ENCODE results near the gene NLRC5.

Gene NLRC5

GRCh38 chr16:56950455-56950854, 38.9 kb upstream of the NLRC5 start:
- no peak for DNase-seq (ENCODE audit: low read depth)
- no peak for TF ChIP-seq CTCF (conservative IDR thresholded peaks at IDR 0.05; ENCODE audit: low read depth, low read length)
- H3K4me3 ChIP-seq (ENCODE audit: low read length): no peak overlapping the region

- peak; percentile 70 for TF ChIP-seq CTCF (conservative IDR thresholded peaks at IDR 0.05; ENCODE audit: low read depth, low read length)
- no peak for DNase-seq (ENCODE audit: low read depth)
- no peak overlapping the region for H3K4me3 ChIP-seq (ENCODE audit: low read length)
Measured at GRCh38 chr16:56950881-56951771, 38.2 kb upstream of the NLRC5 start.

- DNase-seq (ENCODE audit: low read depth): no peak
- no peak overlapping the region for H3K4me3 ChIP-seq (ENCODE audit: low read length)
- no peak for TF ChIP-seq CTCF (conservative IDR thresholded peaks at IDR 0.05; ENCODE audit: low read depth, low read length)
Measured at GRCh38 chr16:56953006-56953405, 36.4 kb upstream of the NLRC5 start.

GRCh38 chr16:56956076-56956475, 33.3 kb upstream of the NLRC5 start:
- H3K4me3 ChIP-seq (ENCODE audit: low read length): no peak overlapping the region
- no peak for TF ChIP-seq CTCF (conservative IDR thresholded peaks at IDR 0.05; ENCODE audit: low read depth, low read length)
- DNase-seq (ENCODE audit: low read depth): no peak

GRCh38 chr16:56956756-56957155, 32.6 kb upstream of the NLRC5 start:
- no peak overlapping the region for H3K4me3 ChIP-seq (ENCODE audit: low read length)
- no peak for DNase-seq (ENCODE audit: low read depth)
- peak; percentile 31 for TF ChIP-seq CTCF (conservative IDR thresholded peaks at IDR 0.05; ENCODE audit: low read depth, low read length)

- no peak for TF ChIP-seq CTCF (conservative IDR thresholded peaks at IDR 0.05; ENCODE audit: low read depth, low read length)
- no peak for DNase-seq (ENCODE audit: low read depth)
- H3K4me3 ChIP-seq (ENCODE audit: low read length): no peak overlapping the region
Measured at GRCh38 chr16:56960681-56961281, 28.6 kb upstream of the NLRC5 start.

GRCh38 chr16:56961386-56961785, 28.0 kb upstream of the NLRC5 start:
- DNase-seq (ENCODE audit: low read depth): no peak

More at GRCh38 chr16:56961386-56961785, 28.0 kb upstream of the NLRC5 start:
- no peak overlapping the region for H3K4me3 ChIP-seq (ENCODE audit: low read length)
- TF ChIP-seq CTCF (conservative IDR thresholded peaks at IDR 0.05; ENCODE audit: low read depth, low read length): no peak

Measured in retinal pigment epithelial cell (primary cell).